Large intestine (tissue), 12 donors: Measurements from ENCODE around the gene SLFN12. TPM values are rescaled to one million over a fixed set of nuclear protein-coding genes. Genes with fewer than 3 reads are reported as not detected.
"Not testable (repeated sequence)": the region's sequence is repeated elsewhere in the genome, so short reads cannot be mapped to it uniquely, and the experiment has no call there.

Experiments used
- DNase-seq, 2 donors: peaks; one replicate each; pipeline versions ENCODE4 v3.0.0 to v3.0.0-alpha.2; 2013
- H3K27ac ChIP-seq: one replicate; pipeline ENCODE4 v1.5.1; 2013; ENCODE audit warnings: low read length
- H3K27me3 ChIP-seq: 2 replicates; pipeline ENCODE4 v1.6.1; 2013; ENCODE audit warnings: low read length; ENCODE audit not compliant: control insufficient read depth, insufficient read depth
- H3K36me3 ChIP-seq: 2 replicates; pipeline ENCODE4 v1.6.1; 2013; ENCODE audit warnings: low read length; ENCODE audit not compliant: control insufficient read depth, insufficient read depth
- H3K4me1 ChIP-seq: one replicate; pipeline ENCODE4 v1.6.1; 2013; ENCODE audit warnings: low read length; ENCODE audit not compliant: control insufficient read depth, insufficient read depth
- H3K4me3 ChIP-seq: one replicate; pipeline ENCODE4 v1.5.1; 2013; ENCODE audit warnings: low read length
- H3K9me3 ChIP-seq: one replicate; pipeline ENCODE4 v1.6.1; 2013; ENCODE audit warnings: mild to moderate bottlenecking, low read depth, low read length, moderate library complexity; ENCODE audit not compliant: control insufficient read depth
- WGBS: methylation state at CpG from one replicate; pipeline ENCODE4 v1.1.5; 2013; ENCODE audit warnings: low lambda C conversion rate; ENCODE audit not compliant: insufficient coverage; 5-methylcytosine and 5-hydroxymethylcytosine counted together
- long read RNA-seq, 11 donors: transcript quantifications; one replicate each; lab custom pipeline, GENCODE V29; 2026
- polyA plus RNA-seq: library from polyadenylated mRNA; unstranded; fragments of 120-200 nt; gene quantifications from one replicate; pipeline ENCODE4 v1.2.1, GENCODE V29; 2013

Gene SLFN12
- polyA plus RNA-seq = 6.4 TPM
- long read RNA-seq, donor 1 = 0 reads
- long read RNA-seq, donor 2, partial matches to known transcripts = 0 of 2 reads
- long read RNA-seq, donor 2, other reads (novel, unspliced or antisense) = 0 of 2 reads
- long read RNA-seq, donor 3 = 0 reads
- long read RNA-seq, donor 4 = 0 reads
- long read RNA-seq, donor 5, partial matches to known transcripts = 0 of 1 reads
- long read RNA-seq, donor 5, other reads (novel, unspliced or antisense) = 0 of 1 reads
- long read RNA-seq, donor 6 = 0 reads
- long read RNA-seq, donor 7 = 0 reads
- long read RNA-seq, donor 8, partial matches to known transcripts = 0 of 1 reads
- long read RNA-seq, donor 8, other reads (novel, unspliced or antisense) = 0 of 1 reads
- long read RNA-seq, donor 9 = 0 reads
- long read RNA-seq, donor 10, partial matches to known transcripts = 0 of 3 reads
- long read RNA-seq, donor 10, other reads (novel, unspliced or antisense) = 0 of 3 reads
- long read RNA-seq, donor 11, partial matches to known transcripts = 0 of 1 reads
- long read RNA-seq, donor 11, other reads (novel, unspliced or antisense) = 0 of 1 reads

GRCh38 chr17:35432176-35433074 lies at the start of gene SLFN12:
SLFN12 (minus strand) TSS chr17:35432500; CDS start chr17:35423028, 9,472 bp downstream.
- peaks cover 2% of the 10 kb centered on the region for H3K27me3 ChIP-seq
- 28% methylated on average over 4 of the region's 22 CpGs for WGBS
- no peaks in the 10 kb centered on the region for H3K9me3 ChIP-seq
- H3K27ac ChIP-seq = peak within 1 kb of the TSS; percentile 57
- peak within 1 kb of the TSS; percentile 44 for H3K4me3 ChIP-seq
- DNase-seq = peak; percentile 57 to 83
- H3K4me1 ChIP-seq = no peaks in the 10 kb centered on the region
- no peaks in the 10 kb centered on the region for H3K36me3 ChIP-seq

DNA sequence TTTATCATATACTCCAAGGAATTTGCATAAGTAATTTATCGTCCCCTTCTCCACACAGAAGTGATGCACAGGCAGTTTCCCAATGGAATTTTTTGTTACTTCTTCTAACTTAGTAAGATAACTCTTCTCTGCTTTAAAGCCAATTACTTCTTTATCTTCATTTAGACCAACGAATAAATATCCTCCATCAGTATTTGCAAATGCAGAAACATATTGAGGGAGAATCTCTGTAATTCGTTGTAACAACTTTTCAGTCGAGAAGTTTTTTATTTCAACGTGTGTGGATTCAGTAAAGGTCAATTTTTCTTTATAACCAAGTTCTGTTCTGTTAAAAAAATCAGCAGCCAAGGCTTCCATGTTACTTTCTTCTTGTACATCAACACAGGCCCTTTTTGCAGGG lies 47.0 kb upstream of the SLFN12 start:
- H3K27ac ChIP-seq = no peak overlapping the region
- H3K4me3 ChIP-seq = no peak overlapping the region
- 89% methylated on average over 3 of the region's 5 CpGs for WGBS
- H3K36me3 ChIP-seq = no peaks in the 10 kb centered on the region
- H3K4me1 ChIP-seq = no peaks in the 10 kb centered on the region
- no peaks in the 10 kb centered on the region for H3K9me3 ChIP-seq
- no peak for DNase-seq
- H3K27me3 ChIP-seq = peaks cover 37% of the 10 kb centered on the region

- H3K9me3 ChIP-seq = no peaks in the 10 kb centered on the region
- no peak overlapping the region for H3K4me3 ChIP-seq
- peaks cover 22% of the 10 kb centered on the region for H3K27me3 ChIP-seq
- 58% methylated on average over 2 of the region's 5 CpGs for WGBS
- DNase-seq = no peak
- H3K36me3 ChIP-seq = no peaks in the 10 kb centered on the region
- no peak overlapping the region for H3K27ac ChIP-seq
- H3K4me1 ChIP-seq = no peaks in the 10 kb centered on the region
These were observed 44.9 kb upstream of the SLFN12 start for GRCh38 chr17:35477248-35477647.

GRCh38 chr17:35476283-35476820 lies 44.1 kb upstream of the SLFN12 start:
- Histone ChIP-seq H3K9me3 (no peaks in the 10 kb centered on the region), H3K27ac (no peak overlapping the region), H3K4me3 (no peak overlapping the region), H3K36me3 (no peaks in the 10 kb centered on the region), H3K27me3 (peaks cover 21% of the 10 kb centered on the region), H3K4me1 (no peaks in the 10 kb centered on the region)
- no CpG with 5 or more reads among the region's 2 CpGs for WGBS
- DNase-seq = no peak

DNA sequence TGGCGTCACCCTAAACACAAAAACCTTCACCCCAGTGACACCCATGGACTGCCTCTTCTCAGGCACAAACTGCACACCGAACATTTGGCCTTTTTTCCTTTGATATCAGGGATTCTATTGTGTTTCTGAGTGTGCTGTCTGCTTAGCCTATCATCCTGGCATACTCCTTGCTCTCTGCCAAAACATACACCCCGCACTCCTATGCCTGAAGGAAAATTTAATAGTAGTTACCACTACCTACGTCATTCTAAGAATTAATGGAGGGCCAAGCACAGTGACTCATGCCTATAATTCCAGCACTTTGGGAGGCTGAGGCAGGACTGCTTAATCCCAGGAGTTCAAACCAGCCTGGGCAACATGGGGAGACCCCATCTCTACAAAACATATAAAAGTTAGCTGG lies 36.2 kb upstream of the SLFN12 start:
- H3K27me3 ChIP-seq = peaks cover 17% of the 10 kb centered on the region
- no peaks in the 10 kb centered on the region for H3K4me1 ChIP-seq
- no peak overlapping the region for H3K4me3 ChIP-seq
- no peak overlapping the region for H3K27ac ChIP-seq
- DNase-seq = no peak
- H3K36me3 ChIP-seq = no peaks in the 10 kb centered on the region
- WGBS = 100% methylated on average over 1 of the region's 4 CpGs
- H3K9me3 ChIP-seq = no peaks in the 10 kb centered on the region

GRCh38 chr17:35467824-35468223 lies 35.5 kb upstream of the SLFN12 start:
- no peak for DNase-seq
- no CpG with 5 or more reads among the region's 4 CpGs for WGBS

DNA sequence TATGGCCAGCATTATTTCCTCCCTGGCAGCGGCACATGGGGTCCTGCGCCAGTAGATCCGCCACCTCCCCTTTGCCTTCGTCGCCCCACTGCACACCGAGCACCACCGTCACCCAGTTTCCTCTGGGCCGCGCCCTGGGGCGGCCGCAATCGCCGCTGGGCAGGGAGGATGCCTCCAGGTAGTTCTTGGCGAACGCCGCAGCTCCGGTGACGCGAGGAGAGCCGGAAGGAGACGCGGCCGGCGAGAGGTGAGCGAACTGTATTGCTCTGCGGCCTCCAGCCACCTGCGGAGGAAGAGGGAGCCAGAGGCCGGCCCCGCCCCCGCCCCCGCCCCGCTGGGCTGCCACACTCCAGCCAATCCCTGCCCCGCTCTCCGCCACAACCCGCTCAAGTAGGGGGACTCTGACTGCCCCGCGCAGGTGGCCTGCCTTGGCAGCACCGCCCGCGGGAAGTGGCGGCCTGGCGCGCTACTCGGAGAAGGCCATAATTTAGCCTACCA lies 28.1 kb upstream of the SLFN12 start:
- no CpG with 5 or more reads among the region's 44 CpGs for WGBS
- H3K4me1 ChIP-seq = no peaks in the 10 kb centered on the region
- peak in 1 of 2 donors; percentile 59 for DNase-seq
- H3K4me3 ChIP-seq = peak overlapping the region; percentile 4
- no peaks in the 10 kb centered on the region for H3K36me3 ChIP-seq
- no peak overlapping the region for H3K27ac ChIP-seq
- peaks cover 45% of the 10 kb centered on the region for H3K27me3 ChIP-seq
- peaks cover 5% of the 10 kb centered on the region for H3K9me3 ChIP-seq

More at GRCh38 chr17:35467824-35468223, 35.5 kb upstream of the SLFN12 start:
- no peaks in the 10 kb centered on the region for H3K9me3 ChIP-seq
- no peaks in the 10 kb centered on the region for H3K36me3 ChIP-seq
- no peak overlapping the region for H3K4me3 ChIP-seq
- H3K4me1 ChIP-seq = no peaks in the 10 kb centered on the region
- peaks cover 24% of the 10 kb centered on the region for H3K27me3 ChIP-seq
- H3K27ac ChIP-seq = no peak overlapping the region

GRCh38 chr17:35454035-35454434 lies 21.7 kb upstream of the SLFN12 start:
- not testable (repeated sequence) for H3K36me3 ChIP-seq, H3K9me3 ChIP-seq, H3K4me1 ChIP-seq, H3K4me3 ChIP-seq, H3K27ac ChIP-seq, DNase-seq
- WGBS = no CpG with 5 or more reads among the region's 5 CpGs
- peaks cover 34% of the 10 kb centered on the region for H3K27me3 ChIP-seq

GRCh38 chr17:35453171-35453570 lies 20.9 kb upstream of the SLFN12 start:
- peaks cover 3% of the 10 kb centered on the region for H3K9me3 ChIP-seq
- peaks cover 6% of the 10 kb centered on the region for H3K4me1 ChIP-seq
- no CpG with 5 or more reads among the region's 1 CpG for WGBS
- peaks cover 37% of the 10 kb centered on the region for H3K27me3 ChIP-seq
- no peaks in the 10 kb centered on the region for H3K36me3 ChIP-seq
- H3K4me3 ChIP-seq = no peak overlapping the region
- DNase-seq = no peak
- no peak overlapping the region for H3K27ac ChIP-seq
